Endodermal cell (in vitro differentiated cells): Measurements from ENCODE around the gene FPR1. TPM values are rescaled to one million over a fixed set of nuclear protein-coding genes. Genes with fewer than 3 reads are reported as not detected.

ENCODE experiments used
- DNase-seq: peaks from one replicate; pipeline ENCODE4 v3.0.0-alpha.2; 2017
- H3K27ac ChIP-seq: 2 replicates; pipeline ENCODE4 v1.5.1; 2013; ENCODE audit warnings: mild to moderate bottlenecking, low read depth, low read length, moderate library complexity
- H3K27me3 ChIP-seq: 2 replicates; pipeline ENCODE4 v1.6.1; 2013; ENCODE audit warnings: mild to moderate bottlenecking, low read length, moderate library complexity; ENCODE audit not compliant: insufficient read depth, control insufficient read depth, poor library complexity, severe bottlenecking
- H3K36me3 ChIP-seq: 2 replicates; pipeline ENCODE4 v1.7.0; 2013; ENCODE audit warnings: mild to moderate bottlenecking, low read length, moderate library complexity; ENCODE audit not compliant: control insufficient read depth, insufficient read depth
- H3K4me1 ChIP-seq: one replicate; pipeline ENCODE4 v1.7.0; 2013; ENCODE audit warnings: low read length; ENCODE audit not compliant: control insufficient read depth, insufficient read depth
- H3K4me3 ChIP-seq: 2 replicates; pipeline ENCODE4 v1.5.1; 2013; ENCODE audit warnings: mild to moderate bottlenecking, low read length, moderate library complexity
- H3K9ac ChIP-seq: 2 replicates; pipeline ENCODE4 v1.6.1; 2013; ENCODE audit warnings: mild to moderate bottlenecking, low read length, moderate library complexity; ENCODE audit not compliant: poor library complexity, severe bottlenecking; ENCODE audit errors: extremely low read depth
- H3K9me3 ChIP-seq: 2 replicates; pipeline ENCODE4 v1.6.1; 2013; ENCODE audit warnings: mild to moderate bottlenecking, low read length, moderate library complexity; ENCODE audit not compliant: control insufficient read depth
- H3K27ac Mint-ChIP-seq: 2 replicates; pipeline ENCODE4 v1.8.0; 2020; ENCODE audit warnings: mixed read lengths
- H3K27me3 Mint-ChIP-seq: 2 replicates; pipeline ENCODE4 v1.8.0; 2021; ENCODE audit warnings: mild to moderate bottlenecking, mixed read lengths; ENCODE audit not compliant: insufficient read depth
- H3K36me3 Mint-ChIP-seq: 2 replicates; pipeline ENCODE4 v1.8.0; 2020; ENCODE audit warnings: low read depth, mixed read lengths
- H3K4me1 Mint-ChIP-seq: 2 replicates; pipeline ENCODE4 v1.8.0; 2020; ENCODE audit warnings: mixed read lengths
- H3K4me3 Mint-ChIP-seq: 2 replicates; pipeline ENCODE4 v1.8.0; 2020; ENCODE audit warnings: mild to moderate bottlenecking, moderate library complexity, mixed read lengths
- H3K9me3 Mint-ChIP-seq: 2 replicates; pipeline ENCODE4 v1.8.0; 2020; ENCODE audit warnings: mild to moderate bottlenecking, mixed read lengths
- CTCF ChIP-seq: fragments of 200-600 bp; sonication (generic); conservative IDR thresholded peaks from 2 replicates; pipeline ENCODE4 v1.5.0; 2021; ENCODE audit warnings: antibody characterized with exemption, mild to moderate bottlenecking
- WGBS, 2 experiments: methylation state at CpG; one replicate each; pipeline versions ENCODE4 v1.1.5 to v1.1.7; 2013; ENCODE audit warnings: missing lambda C conversion rate in 2 of 2, mixed read lengths in 1 of 2; ENCODE audit not compliant: insufficient coverage in 1 of 2, insufficient read length in 1 of 2; 5-methylcytosine and 5-hydroxymethylcytosine counted together
- total RNA-seq, 2 donors: library from RNA; stranded (reverse); fragmentation: NEBNext Ultra II Directional in 1 of 2; extraction: Animal tissue kit (Norgen Biotek cat#: 25700) in 1 of 2; gene quantifications; 2 replicates in 1 of 2; 3 replicates in 1 of 2; pipeline ENCODE4 v1.2.1, GENCODE V29; 2021

The FPR1 gene
- total RNA-seq, 2 donors from 2014 or later, result not detected

DNA sequence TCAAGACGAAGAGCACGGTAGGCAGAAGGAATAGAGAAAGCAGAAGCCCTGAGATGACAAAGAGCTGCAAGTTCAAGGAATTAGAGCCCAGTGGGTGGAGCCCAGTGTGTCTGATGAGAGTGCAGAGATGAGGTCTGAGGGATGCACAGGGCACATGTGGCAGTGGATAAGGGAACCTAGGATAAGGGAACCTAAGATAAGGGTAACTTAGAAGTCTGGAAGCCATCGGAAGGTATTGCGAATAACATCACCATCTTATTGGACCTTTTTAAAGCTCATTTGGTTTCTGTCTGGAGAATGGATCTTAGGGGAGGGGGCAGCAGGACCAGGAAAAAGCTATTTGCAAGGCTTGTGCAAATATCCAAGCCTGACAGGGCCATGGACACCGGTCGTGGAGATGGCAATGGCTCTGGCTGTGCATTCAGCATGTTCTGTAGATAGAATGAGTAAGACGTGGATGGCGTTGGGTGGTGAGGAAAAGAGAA, 44.6 kb upstream of the FPR1 start:
- Mint-ChIP-seq H3K27ac (no peak overlapping the region), H3K27me3 (peaks cover 33% of the 10 kb centered on the region), H3K4me1 (no peaks in the 10 kb centered on the region), H3K9me3 (peaks cover 35% of the 10 kb centered on the region), H3K4me3 (no peak overlapping the region), H3K36me3 (no peaks in the 10 kb centered on the region)
- H3K4me1 ChIP-seq, result no peaks in the 10 kb centered on the region
- no peak overlapping the region for H3K9ac ChIP-seq
- DNase-seq, result no peak
- no peaks in the 10 kb centered on the region for H3K36me3 ChIP-seq
- TF ChIP-seq CTCF, result no peak
- H3K9me3 ChIP-seq, result peaks cover 18% of the 10 kb centered on the region
- no peak overlapping the region for H3K4me3 ChIP-seq
- 63 to 86% methylated on average over 4 to 8 of the region's 8 CpGs for WGBS, 2 experiments
- no peaks in the 10 kb centered on the region for H3K27me3 ChIP-seq
- H3K27ac ChIP-seq, result no peak overlapping the region

DNA sequence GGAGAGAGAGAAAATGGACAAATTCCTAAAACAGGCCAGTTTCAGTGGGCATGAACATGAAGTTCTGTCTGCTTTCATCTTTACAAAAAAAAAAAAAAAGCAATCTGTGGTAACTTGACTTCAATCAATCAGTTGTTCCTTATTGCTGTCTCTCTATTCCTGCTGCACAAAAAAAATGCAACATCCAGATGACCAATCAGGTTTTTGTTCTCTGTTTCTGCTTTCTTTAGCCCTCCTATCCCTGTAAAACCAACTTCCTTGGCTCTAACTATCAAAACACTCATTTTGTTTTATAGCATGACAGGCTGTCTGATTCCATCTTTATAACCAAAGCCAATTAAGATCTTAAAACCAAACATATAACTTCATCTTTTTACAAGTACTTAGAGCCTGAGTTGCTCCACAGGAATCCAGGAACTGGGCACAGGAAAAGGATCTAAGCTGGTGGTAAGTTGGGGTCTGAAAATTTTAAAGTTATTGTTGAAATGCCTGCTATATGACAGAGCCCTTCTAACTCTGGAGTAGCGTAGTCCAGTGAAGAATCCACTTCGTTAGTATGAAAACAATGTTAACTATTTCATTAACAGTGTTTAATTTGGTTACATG, 43.3 kb upstream of the FPR1 start, which contains the start of gene FPR3:
FPR3 (plus strand) TSS at position 273 of the 606 bp plus-strand sequence. CDS start 28,592 bp downstream, outside the sequence.
- Histone ChIP-seq H3K4me1 (no peaks in the 10 kb centered on the region), H3K9ac (no peak within 1 kb of the TSS), H3K9me3 (peaks cover 18% of the 10 kb centered on the region), H3K27ac (no peak within 1 kb of the TSS), H3K4me3 (no peak within 1 kb of the TSS), H3K36me3 (no peaks in the 10 kb centered on the region), H3K27me3 (no peaks in the 10 kb centered on the region)
- no peaks in the 10 kb centered on the region for H3K4me1 Mint-ChIP-seq
- peaks cover 28% of the 10 kb centered on the region for H3K9me3 Mint-ChIP-seq
- H3K27ac Mint-ChIP-seq, result no peak within 1 kb of the TSS
- TF ChIP-seq CTCF, result no peak
- H3K36me3 Mint-ChIP-seq, result no peaks in the 10 kb centered on the region
- no peak for DNase-seq
- WGBS, 2 experiments, result 90% methylated on average over 2 of the region's 2 CpGs; no CpG with 5 or more reads in 1 of the 2 experiments
- H3K27me3 Mint-ChIP-seq, result peaks cover 33% of the 10 kb centered on the region
- H3K4me3 Mint-ChIP-seq, result no peak within 1 kb of the TSS

DNA sequence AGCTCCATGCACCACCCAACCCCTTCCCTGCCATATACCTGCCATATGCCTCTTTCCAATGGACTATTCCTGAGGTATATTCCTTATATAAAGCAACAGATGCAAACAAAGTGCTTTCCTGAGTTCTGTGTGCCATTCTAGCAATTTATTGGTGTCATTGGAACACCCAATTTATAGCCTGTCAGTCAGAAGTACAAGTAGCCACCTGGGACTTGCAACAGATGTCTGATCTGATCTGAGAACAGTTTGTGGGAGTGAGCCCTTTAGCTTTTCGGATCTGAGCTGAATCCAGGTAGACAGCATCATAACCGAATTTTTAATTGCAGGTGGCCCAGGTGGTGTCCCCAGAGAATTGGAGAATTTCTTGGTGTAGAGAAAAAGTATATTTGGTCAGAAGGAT, 42.3 kb upstream of the FPR1 start:
- Histone ChIP-seq H3K4me3 (no peak overlapping the region), H3K9me3 (peaks cover 12% of the 10 kb centered on the region), H3K36me3 (no peaks in the 10 kb centered on the region), H3K4me1 (no peaks in the 10 kb centered on the region), H3K27me3 (no peaks in the 10 kb centered on the region), H3K27ac (no peak overlapping the region), H3K9ac (no peak overlapping the region)
- no peaks in the 10 kb centered on the region for H3K36me3 Mint-ChIP-seq
- H3K4me1 Mint-ChIP-seq, result no peaks in the 10 kb centered on the region
- H3K27me3 Mint-ChIP-seq, result peaks cover 30% of the 10 kb centered on the region
- no peak for TF ChIP-seq CTCF
- H3K4me3 Mint-ChIP-seq, result no peak overlapping the region
- H3K9me3 Mint-ChIP-seq, result peaks cover 21% of the 10 kb centered on the region
- WGBS, 2 experiments, result 73 to 79% methylated on average over 2 of the region's 2 CpGs
- H3K27ac Mint-ChIP-seq, result no peak overlapping the region
- DNase-seq, result no peak
